Measurements from ENCODE around the gene H6PD. TPM values are rescaled to one million over a fixed set of nuclear protein-coding genes. Genes with fewer than 3 reads are reported as not detected.

The H6PD gene
- polyA plus RNA-seq, 1 donor: 34.6 TPM

DNA sequence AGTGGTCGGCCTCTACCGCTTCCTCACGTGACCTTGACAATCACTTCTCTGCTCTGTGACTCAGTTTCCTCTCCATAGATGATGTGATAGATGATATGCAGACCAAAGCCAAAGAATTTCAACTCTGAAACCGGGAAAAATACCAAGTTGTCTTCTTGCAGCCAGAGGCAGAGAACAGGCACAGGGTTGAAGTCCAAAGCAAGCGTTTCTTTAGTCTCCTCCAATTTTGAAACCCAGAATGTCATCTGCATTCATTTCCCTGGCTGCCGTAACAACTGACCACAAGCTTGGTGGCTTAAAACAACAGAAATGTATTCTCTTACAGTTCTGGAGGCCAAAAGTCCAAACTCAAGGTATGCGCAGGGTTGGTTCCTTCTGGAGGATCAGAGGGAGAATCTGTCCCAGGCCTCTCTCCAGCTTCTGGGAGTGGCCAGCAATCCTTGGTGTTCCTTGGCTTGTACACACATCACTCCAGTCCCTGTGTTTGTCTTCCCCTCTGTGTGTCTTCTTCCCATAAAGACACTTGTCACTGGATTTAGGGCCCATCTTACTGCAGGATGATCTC, 30.3 kb upstream of the H6PD start:
- no peak for DNase-seq

DNA sequence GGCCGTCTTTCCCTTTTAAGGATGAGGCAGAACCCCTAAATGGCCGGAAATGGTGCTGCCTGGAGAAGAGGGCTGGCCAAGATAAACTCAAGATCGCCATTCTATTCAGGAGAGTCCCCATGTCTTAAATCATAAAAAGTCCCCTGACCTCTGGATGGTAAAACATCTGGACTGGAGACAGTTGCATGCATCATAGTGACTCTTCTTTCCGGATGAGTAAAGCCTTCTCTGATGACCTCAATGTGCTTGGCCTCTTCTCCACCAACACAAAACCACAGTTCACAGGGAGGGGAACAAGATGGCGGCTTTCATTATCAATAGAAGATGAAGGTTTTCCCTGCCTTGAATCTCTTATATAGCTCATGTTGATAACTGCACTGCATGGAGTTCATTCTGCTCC, 27.5 kb upstream of the H6PD start:
- DNase-seq: no peak

DNA sequence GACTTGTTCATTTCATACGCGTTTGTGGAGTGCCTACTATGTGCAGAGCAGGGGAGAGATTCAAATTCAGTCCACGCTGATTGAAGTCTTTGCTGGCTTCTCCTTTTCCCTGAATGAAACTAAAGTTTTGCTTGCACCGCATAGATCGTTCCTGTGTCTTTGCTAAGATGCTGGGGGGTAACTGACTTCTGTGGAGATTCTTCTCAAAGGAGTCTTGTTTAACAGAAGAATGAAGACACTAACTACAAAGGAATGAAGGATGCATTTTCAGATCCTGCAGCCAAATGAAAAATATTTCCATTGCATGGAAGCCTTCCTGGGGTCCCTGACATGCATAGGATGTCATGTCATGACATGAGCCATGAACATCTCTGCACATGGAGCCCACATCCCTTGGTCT, 26.9 kb upstream of the H6PD start:
- DNase-seq: no peak

DNA sequence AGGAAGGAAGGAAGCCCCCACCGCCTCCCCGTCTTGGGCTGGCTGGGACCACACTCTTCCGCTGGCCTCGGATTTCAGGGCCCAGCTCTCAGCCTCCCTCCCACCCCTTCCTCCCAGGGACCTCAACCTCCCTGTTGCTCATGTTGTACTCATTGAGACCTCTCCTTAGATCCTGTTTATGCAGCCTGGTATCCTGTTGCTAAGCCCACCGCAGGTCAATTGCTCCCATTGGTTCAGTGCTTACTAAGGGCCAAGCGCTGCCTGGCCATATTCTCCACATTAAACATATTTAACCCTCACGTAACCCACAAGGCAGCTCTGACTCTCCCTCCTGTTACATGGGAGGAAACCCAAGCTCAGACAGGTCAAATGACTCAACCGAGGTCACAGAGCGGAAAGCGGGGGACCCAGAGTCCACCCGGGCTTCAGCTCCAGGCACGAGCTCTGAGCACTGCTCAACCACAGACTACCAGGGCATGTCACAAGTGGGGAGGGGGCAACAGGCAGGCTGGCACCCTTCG, 23.2 kb upstream of the H6PD start:
- no peak for DNase-seq

DNA sequence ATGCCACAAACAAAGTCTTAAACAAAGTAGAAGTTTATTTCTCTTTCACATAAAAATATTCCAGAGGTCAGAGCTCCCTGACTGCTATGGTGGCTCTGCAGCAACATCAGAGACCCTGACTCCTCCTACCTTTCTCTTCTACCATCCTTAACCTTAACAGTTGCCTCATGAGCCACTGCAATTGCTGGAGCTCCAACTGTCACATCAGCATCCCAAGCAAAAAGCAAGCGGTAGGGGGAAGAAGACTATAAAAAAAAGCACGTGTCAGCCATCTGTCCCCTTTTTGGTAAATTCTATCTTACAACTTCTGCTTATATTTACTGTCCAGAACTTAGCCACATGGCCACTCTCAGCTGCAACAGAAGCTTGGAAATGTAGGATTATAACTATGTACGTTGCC, 21.8 kb upstream of the H6PD start:
- no peak for DNase-seq

DNA sequence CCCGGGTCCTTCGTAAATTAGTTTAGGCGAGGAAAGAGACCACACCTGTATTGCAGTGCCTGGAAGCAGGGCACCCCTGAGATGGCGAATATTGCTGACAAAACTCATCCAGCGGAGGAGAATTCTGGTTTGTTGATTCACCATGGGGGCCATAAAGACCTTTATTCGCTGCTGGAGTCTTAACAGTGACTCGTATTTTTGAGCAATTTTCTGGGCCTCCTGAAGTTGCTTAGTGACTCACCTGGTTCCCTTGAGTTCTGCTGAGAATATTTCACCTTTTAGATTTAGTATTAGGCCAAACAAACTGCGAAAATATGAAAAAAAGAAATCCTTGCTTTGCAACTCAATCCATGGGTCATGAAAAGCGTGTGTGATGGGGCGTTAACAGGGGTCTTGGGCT, 20.6 kb upstream of the H6PD start:
- DNase-seq: no peak

DNA sequence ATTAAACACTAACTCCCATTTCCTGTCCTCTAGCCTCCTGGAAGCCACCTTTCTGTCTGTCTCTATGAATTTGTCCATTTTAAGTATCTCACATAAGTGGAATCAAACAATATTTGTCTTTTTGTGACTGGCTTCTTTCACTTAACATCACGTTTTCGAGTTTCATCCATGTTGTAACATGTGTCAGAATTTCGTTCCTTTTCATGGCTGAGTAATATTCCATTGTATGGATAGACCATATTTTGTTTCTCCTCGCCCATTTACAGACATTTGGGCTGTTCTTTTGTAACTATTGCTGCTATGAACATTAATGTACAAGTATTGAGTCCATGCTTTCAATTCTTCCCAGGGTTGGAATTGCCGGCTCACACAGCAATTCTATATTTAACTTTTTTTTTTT, 15.7 kb upstream of the H6PD start:
- DNase-seq: no peak

DNA sequence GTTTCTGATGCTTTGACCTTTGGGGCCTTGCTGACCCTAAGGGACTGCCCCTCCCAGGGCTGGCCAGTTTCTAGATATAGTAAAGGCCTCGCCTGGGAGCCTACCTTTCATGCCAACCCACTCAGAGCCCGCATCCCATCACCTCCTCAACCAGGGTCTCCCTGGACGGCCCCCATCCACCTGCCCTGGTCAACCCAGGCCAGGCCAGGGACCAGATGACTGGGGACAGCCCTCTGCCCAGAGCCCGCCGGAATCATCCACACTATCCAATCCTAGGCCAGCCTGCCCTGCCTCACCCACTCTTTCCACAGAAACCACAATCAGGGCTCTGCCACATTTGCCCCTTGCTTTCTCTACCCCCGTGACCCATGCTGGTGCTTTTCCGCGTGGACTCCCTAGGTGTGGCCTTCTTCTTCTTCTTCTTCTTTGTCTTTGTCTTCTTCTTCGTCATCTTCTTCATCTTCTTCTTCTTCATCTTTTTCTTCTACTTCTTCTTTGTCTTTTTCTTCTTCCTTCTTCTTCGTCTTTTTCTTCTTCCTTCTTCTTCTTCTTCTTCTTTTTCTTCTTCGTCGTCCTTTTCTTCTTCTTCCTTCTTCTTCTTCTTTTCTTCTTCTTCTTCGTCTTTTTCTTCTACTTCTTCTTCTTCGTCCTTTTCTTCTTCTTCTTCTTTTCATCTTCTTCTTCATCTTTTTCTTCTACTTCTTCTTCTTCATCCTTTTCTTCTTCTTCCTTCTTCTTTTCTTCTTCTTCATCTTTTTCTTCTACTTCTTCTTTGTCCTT, 11.5 kb upstream of the H6PD start:
- no peak for DNase-seq

DNA sequence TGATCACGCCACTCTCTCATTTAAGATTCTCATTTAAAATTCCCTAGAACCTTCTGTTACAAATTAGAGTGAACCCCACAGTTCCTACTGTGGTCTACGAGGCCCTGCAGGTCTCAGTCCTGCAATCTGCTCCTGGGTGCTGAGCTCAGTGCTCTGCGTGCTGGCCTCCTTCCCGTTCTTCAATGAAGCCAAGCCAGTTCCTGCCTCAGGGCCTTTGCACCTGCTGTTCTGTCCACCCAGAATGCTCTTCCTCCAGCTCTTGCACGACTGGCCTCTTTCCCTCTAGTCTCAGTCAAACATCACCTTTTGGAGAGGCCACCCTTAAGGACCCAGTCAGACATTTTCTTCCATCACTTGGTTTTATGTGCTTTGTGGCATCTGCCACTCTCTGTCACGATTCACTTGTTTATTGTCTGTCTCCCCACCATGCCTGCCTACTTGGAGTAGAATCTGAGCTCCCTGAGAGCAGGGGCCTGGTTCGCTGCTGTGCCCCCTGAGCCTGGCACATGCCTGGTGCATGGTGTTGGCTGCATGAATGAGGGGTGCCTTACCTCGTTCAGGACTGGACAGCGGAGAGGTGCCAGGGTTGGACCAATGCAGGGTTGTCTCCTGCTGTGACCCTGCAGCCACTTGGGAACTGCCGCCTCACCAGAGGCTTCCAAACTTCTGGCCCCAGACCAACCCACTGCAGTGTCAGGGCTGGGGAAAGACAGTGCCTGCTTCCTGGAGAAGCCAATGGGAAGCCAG, 9.7 kb upstream of the H6PD start:
- no peak for DNase-seq

DNA sequence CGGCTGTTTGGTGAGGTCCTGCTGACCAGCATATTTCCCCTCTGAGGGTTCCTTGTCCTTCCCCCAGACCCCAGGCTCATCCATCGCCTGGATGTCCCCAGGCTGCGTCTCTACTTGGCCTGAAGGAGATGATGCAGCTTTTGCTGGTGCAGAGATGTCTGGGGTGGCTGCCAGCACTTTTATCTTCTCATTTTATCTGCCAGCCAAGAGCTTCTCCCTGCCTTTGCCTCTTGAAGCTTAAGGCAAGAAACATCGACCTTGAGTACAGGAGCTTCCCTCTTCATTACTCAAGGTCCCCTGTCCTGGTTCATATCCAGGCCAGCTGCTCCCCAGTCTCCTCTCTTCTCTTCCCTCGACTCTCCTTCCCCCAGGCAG, 9.2 kb upstream of the H6PD start:
- DNase-seq: no peak

DNA sequence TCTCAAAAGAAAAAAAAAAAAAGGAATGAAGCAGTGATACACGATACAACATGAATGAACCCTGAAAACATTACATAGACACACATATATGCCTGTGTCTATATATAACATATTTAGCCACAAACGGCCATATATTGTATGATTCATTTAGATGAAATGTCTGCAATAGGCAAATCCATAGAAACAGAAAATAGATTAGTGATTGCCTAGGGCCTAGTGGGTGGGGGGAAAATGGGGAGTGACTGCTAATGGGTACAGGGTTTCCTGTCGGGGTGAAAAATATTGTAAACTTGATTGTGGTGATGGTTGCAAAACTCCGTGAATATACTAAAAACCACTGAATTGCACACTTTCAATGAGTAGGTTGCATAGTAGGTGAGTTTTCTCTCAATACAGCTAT, 6.0 kb upstream of the H6PD start:
- no peak for DNase-seq

DNA sequence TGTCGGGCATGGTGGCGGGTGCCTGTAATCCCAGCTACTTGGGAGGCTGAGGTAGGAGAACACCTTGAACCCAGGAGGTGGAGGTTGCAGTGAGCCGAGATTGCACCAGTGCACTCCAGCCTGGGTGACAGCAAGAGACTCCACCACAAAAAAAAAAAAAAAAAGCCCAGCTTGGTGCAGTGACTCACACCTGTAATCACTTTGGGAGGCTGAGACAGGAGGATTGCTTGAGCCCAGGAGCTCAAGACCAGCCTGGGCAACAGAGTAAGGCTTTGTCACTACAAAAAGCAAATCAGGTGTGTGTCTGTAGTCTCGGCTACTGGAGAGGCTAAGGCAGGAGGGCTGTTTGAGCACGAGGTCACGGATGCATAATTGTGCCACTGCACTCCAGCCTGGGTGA, 5.0 kb upstream of the H6PD start:
- DNase-seq: no peak

DNA sequence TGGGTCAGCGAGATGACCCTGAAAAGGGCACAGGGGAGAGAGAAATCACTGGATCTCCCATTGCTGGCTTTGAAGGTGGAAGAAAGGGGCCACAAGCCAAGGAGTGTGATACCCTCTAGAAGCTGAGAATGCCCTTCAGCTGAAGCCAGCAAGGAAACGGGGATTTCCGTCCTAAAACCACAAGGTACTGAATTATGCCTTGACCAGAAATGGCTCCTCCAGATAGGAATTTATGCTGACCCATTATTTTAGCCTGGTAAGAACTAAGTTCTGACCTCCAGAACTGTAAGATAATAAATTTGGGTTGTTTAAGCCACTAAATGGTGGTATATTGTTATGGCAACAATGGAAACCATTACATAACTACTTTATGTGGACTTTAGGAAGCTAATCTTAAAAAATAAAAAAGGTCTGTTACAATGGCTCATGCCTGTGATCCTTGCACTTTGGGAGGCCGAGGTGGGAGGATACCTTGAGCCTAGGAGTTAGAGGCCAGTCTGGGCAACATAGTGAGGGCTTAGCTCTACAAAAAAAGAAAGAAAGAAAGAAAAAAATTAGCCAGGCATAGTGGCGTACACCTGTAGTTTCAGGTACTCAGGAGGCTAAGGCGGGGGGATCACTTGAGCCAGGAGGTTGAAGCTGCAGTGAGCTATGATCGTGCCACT, 3.6 kb upstream of the H6PD start:
- DNase-seq: no peak

DNA sequence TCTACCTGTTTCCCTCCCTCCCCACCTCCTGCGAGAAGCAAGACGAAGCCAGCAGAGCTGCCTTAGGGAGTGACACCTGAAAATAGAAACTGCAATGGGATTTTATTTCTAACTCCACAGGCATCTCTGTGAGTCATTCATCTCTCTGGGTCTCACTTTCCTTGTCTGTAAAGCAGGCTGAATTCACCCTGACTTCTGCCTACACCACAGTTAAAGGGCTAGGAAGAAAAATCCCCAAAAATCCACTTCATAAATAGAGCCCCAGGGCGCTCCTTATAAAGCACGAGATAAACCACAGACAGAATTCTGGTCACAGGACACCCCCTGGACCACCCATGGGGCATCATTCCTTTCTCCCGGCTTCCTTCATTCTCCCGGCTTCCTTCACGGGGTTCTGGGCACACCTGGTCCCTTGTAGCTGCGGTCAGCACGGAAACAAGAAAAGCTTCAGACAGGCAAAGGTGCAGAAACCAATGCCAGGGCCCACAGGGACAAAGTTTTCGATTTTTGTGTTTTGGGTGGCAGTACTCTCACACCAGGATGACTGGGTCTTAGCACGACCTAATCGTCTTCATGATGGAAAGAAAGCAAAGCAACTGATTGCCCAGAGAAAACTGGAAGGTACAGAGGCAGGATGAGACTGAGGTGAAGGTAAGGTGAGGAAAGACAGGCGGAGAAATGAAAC, 2.8 kb upstream of the H6PD start:
- no peak for DNase-seq

DNA sequence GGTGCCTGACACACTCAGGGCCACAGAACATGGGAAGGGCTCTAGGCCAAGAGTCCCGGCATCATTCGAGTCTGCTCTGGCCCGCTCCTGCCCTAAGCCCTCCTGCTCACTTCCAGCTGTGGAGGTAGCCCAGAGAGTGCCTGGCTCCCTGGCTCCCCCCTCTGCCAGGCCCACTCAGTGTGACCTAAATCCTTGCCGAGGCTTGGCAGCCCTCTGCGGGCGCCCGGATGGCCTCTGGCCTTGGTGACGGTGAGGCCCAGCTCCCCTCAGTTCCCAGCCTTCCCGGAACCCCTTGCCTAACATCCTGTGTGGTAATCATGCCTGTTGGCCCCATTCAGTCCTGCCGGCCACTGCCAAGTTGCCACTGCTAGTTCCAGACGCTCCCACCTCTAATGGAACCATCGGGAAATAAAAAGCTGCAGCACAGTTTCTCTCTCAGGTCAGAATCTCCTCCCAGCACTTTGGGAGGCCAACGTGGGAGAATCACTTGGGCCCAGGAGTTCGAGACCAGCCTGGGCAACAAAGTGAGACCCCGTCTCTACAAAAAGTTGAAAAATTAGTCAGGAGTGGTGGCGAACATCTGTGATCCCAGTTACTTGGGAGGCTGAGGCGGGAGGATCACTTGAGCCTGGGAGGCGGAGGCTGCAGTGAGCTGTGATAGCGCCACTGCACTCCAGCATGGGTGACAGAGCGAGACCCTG, 1.2 kb upstream of the H6PD start:
- DNase-seq: no peak

DNA sequence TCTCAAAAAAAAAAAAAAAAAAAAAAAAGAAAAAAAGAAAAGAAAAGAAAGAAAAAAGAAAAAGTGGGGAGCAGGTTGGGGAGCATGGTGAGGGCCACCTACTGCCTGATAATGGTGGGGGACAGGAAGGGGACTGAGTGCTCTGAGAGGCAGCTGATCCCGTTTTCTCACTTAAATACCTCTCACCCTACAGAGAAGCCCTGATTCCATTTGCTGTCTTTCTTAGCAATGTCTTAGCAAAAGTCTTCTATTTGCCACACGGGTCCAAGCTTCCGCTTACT, 692 bp upstream of the H6PD start:
- DNase-seq: no peak

DNA sequence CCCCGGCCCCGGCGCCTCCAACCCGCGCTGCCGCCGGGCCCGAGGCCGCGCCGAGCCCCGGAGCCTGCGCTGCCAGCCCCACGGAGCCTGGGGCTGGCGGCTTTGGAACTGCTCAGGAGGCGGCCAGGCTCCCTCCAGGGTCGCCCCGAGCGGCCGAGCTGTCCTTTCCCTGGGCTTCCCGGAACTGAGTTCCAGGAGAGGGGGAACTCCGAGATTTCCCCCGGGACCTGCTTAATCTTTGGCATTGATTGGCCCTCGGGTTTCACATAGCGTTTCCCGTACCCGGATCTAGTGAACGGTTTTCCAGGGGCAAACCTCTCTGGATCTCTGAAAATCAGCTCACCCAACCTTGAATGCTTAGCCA, 504 bp downstream of the H6PD start:
- DNase-seq: peak; percentile 64

DNA sequence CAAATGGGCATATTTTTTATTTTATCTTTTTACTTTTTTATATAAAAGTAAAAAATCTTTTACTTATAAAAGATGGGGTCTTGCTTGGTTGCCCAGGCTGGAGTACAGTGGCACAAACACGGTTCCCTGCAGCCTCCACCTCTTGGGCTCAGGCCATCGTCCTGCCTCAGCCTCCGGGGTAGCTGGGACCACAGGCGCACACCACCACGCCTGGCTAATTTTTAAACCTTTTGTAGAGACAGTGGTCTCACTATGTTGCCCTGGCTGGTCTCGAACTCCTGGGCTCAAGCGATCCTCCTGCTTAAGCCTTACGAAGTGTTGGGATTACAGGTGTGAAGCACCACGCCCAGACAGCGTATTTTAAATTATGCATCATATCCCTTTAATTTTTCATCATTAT, 986 bp downstream of the H6PD start:
- no peak for DNase-seq

DNA sequence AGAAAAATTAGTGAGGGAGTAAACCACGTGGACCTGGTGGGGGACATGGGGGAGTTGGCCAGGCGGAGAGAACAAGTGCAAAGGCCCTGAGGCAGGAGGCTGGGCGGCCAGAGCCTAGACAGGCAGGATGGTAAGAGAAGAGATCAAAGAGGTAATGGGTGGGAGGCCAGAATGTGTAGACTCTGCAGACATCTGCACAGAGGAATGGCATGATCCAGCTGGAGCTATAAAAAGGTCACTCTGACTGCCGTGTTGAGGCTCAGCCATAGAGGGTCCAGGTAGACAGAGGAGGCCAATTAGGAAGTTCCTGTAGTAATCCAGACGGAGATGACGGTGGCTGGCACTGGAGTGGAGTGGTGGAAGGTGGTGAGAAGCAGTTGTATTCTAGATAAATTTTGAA, 3.6 kb downstream of the H6PD start:
- no peak for DNase-seq

DNA sequence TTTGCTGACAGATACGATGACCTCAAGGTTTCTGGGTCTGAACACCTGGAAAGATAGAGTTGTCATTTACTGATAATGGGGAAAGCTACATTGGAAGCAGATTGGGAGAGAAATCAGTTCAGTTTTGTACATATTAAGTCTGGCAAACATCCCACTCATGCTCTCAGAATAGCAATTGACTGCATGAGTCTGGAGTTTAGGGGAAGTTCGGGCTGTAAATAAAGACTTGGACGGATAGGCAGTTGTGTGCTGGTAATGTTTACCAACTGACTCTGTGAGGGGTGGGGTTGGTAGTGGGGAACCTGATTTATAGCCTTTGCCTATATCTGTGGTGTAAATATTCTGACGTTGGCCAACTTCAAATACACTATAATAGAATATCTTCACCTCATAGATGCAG, 4.0 kb downstream of the H6PD start:
- no peak for DNase-seq

DNA sequence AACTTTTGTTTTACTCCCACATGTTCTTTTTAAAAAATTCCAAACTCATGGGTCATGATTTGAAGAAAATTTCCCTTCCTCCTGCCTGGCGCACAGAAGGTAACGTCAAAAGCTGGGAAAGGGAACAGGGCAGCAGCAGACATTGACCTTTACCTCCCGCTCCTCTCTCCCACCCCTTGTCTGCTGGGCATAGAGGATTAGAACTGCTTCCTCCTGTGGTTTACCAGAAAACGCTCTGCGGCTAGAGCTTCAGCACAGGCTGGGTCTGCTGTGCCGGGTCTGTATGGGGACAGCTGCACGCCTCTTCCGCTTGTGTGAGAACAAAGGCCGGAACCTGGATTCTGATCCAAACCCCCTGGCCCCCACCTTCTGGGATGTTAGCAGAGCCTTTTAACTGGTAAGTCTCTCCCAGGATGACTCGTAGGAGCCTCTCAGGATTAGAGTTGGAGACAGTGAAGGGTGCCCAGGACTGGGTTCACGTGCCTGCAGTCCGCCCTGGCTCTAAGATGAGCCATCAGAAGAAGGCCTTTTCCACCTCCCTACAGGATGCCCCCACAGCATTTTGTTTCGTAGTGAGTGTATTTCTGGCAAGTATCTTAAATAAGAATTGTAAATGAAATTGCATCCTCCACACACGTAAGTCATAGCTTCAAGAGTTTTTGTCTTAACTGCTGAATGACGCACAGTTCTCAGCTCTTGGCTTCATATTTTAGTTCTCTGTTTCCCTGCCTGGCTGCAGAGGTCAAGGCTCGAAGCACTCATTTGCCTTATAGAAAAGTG, 5.2 kb downstream of the H6PD start:
- DNase-seq: no peak
